ENCODE data around the gene ADAMTSL5. TPM values are rescaled to one million over a fixed set of nuclear protein-coding genes. Genes with fewer than 3 reads are reported as not detected.
A peak's percentile ranks its signal among the peaks of the same experiment; 100 is the strongest.

ADAMTSL5 gene
- total and polyA plus RNA-seq, 2 of the 13 experiments (the other 11 are each of a cell fraction or from before 2014, with no cell fraction given) = 0.60 to 2.7 TPM

GRCh38 chr19:1478934-1479707, 33.7 kb downstream of the ADAMTSL5 start, which contains the start of gene C19orf25 (continued):
- TF ChIP-seq, protein P1, sequence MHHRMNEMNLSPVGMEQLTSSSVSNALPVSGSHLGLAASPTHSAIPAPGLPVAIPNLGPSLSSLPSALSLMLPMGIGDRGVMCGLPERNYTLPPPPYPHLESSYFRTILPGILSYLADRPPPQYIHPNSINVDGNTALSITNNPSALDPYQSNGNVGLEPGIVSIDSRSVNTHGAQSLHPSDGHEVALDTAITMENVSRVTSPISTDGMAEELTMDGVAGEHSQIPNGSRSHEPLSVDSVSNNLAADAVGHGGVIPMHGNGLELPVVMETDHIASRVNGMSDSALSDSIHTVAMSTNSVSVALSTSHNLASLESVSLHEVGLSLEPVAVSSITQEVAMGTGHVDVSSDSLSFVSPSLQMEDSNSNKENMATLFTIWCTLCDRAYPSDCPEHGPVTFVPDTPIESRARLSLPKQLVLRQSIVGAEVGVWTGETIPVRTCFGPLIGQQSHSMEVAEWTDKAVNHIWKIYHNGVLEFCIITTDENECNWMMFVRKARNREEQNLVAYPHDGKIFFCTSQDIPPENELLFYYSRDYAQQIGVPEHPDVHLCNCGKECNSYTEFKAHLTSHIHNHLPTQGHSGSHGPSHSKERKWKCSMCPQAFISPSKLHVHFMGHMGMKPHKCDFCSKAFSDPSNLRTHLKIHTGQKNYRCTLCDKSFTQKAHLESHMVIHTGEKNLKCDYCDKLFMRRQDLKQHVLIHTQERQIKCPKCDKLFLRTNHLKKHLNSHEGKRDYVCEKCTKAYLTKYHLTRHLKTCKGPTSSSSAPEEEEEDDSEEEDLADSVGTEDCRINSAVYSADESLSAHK (CRISPR knock-in tag; IDR thresholded peaks at IDR 0.05; ENCODE audit: borderline replicate concordance) = no peak
- TF ChIP-seq ZNF326 (CRISPR knock-in tag; IDR thresholded peaks at IDR 0.05; ENCODE audit: borderline replicate concordance) = no peak
- no peak; the same call in 1 of the 2 replicates for TF ChIP-seq ZNF335 (CRISPR knock-in tag; IDR thresholded peaks at IDR 0.05)
- TF ChIP-seq, protein P2, sequence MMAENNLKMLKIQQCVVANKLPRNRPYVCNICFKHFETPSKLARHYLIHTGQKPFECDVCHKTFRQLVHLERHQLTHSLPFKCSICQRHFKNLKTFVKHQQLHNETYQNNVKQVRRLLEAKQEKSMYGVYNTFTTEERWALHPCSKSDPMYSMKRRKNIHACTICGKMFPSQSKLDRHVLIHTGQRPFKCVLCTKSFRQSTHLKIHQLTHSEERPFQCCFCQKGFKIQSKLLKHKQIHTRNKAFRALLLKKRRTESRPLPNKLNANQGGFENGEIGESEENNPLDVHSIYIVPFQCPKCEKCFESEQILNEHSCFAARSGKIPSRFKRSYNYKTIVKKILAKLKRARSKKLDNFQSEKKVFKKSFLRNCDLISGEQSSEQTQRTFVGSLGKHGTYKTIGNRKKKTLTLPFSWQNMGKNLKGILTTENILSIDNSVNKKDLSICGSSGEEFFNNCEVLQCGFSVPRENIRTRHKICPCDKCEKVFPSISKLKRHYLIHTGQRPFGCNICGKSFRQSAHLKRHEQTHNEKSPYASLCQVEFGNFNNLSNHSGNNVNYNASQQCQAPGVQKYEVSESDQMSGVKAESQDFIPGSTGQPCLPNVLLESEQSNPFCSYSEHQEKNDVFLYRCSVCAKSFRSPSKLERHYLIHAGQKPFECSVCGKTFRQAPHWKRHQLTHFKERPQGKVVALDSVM (CRISPR knock-in tag; IDR thresholded peaks at IDR 0.05) = peak; percentile 84
- TF ChIP-seq PHF20 (CRISPR knock-in tag; IDR thresholded peaks at IDR 0.05) = peak; percentile 81
- TF ChIP-seq, protein P3, sequence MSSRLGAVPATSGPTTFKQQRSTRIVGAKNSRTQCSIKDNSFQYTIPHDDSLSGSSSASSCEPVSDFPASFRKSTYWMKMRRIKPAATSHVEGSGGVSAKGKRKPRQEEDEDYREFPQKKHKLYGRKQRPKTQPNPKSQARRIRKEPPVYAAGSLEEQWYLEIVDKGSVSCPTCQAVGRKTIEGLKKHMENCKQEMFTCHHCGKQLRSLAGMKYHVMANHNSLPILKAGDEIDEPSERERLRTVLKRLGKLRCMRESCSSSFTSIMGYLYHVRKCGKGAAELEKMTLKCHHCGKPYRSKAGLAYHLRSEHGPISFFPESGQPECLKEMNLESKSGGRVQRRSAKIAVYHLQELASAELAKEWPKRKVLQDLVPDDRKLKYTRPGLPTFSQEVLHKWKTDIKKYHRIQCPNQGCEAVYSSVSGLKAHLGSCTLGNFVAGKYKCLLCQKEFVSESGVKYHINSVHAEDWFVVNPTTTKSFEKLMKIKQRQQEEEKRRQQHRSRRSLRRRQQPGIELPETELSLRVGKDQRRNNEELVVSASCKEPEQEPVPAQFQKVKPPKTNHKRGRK (CRISPR knock-in tag; IDR thresholded peaks at IDR 0.05) = no peak
- no peak for TF ChIP-seq PCBP2 (optimal IDR thresholded peaks at IDR 0.05; ENCODE audit: low read depth, low read length, poor library complexity, severe bottlenecking)
- TF ChIP-seq ELF3 (CRISPR knock-in tag; IDR thresholded peaks at IDR 0.05) = peak; percentile 47; the same call in 1 of the 2 replicates
- no peak for TF ChIP-seq ZNF775 (CRISPR knock-in tag; IDR thresholded peaks at IDR 0.05; ENCODE audit: borderline replicate concordance)
- TF ChIP-seq, protein P4, sequence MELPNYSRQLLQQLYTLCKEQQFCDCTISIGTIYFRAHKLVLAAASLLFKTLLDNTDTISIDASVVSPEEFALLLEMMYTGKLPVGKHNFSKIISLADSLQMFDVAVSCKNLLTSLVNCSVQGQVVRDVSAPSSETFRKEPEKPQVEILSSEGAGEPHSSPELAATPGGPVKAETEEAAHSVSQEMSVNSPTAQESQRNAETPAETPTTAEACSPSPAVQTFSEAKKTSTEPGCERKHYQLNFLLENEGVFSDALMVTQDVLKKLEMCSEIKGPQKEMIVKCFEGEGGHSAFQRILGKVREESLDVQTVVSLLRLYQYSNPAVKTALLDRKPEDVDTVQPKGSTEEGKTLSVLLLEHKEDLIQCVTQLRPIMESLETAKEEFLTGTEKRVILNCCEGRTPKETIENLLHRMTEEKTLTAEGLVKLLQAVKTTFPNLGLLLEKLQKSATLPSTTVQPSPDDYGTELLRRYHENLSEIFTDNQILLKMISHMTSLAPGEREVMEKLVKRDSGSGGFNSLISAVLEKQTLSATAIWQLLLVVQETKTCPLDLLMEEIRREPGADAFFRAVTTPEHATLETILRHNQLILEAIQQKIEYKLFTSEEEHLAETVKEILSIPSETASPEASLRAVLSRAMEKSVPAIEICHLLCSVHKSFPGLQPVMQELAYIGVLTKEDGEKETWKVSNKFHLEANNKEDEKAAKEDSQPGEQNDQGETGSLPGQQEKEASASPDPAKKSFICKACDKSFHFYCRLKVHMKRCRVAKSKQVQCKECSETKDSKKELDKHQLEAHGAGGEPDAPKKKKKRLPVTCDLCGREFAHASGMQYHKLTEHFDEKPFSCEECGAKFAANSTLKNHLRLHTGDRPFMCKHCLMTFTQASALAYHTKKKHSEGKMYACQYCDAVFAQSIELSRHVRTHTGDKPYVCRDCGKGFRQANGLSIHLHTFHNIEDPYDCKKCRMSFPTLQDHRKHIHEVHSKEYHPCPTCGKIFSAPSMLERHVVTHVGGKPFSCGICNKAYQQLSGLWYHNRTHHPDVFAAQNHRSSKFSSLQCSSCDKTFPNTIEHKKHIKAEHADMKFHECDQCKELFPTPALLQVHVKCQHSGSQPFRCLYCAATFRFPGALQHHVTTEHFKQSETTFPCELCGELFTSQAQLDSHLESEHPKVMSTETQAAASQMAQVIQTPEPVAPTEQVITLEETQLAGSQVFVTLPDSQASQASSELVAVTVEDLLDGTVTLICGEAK (IDR thresholded peaks at IDR 0.05) = peak; percentile 50; the same call in 1 of the 2 replicates
- TF ChIP-seq, protein P4 (CRISPR knock-in tag; IDR thresholded peaks at IDR 0.05) = no peak
- no peak; the same call in 1 of the 2 replicates for TF ChIP-seq ZNF614 (CRISPR knock-in tag; IDR thresholded peaks at IDR 0.05; ENCODE audit: borderline replicate concordance)
- no peak for TF ChIP-seq NR1H2 (CRISPR knock-in tag; IDR thresholded peaks at IDR 0.05; ENCODE audit: borderline replicate concordance, low read depth)

Data from HepG2 (cell line).